T-cell (primary cell): Measurements from ENCODE around the gene PDZRN3. TPM values are rescaled to one million over a fixed set of nuclear protein-coding genes. Genes with fewer than 3 reads are reported as not detected.

ENCODE experiments used
- ATAC-seq, 4 experiments: fragments of 200-7000 bp in 3 of 4; fragments of 150-1000 bp in 1 of 4; cut with Tn5 transposase; replicated peaks in 1 of 4; 1 replicate in 3 of 4; 2 replicates in 1 of 4; pipeline ENCODE4 v1.10.0; 2021; ENCODE audit warnings: moderate library complexity in 3 of 4, mild to moderate bottlenecking in 2 of 4, moderate number of reproducible peaks in 1 of 4
- CTCF ChIA-PET, 2 donors: fragments of 300-600 bp; sonication (Branson Sonifier 250); formaldehyde crosslinking; loops; one replicate each; lab custom pipeline; 2022; ENCODE audit warnings: antibody characterized with exemption in 2 of 2; lab: Charles Lee
- POLR2A ChIA-PET, 2 donors: fragments of 300-600 bp; sonication (Branson Sonifier 250); formaldehyde crosslinking; loops; one replicate each; lab custom pipeline; 2022; ENCODE audit warnings: antibody characterized with exemption in 2 of 2; lab: Charles Lee
- DNase-seq, 35 experiments: peaks; one replicate each; pipeline versions ENCODE4 v3.0.0 to v3.0.0-alpha.2; 2013 to 2023
- H3K27ac ChIP-seq: one replicate; pipeline ENCODE4 v1.5.1; 2013; ENCODE audit warnings: low read length
- H3K27me3 ChIP-seq, 2 experiments: replicated peaks in 1 of 2; 1 replicate in 1 of 2; 2 replicates in 1 of 2; pipeline versions ENCODE4 v1.6.1 to v1.7.0; 2013; ENCODE audit warnings: low read length in 1 of 2, mixed read lengths in 1 of 2; ENCODE audit not compliant: control insufficient read depth in 2 of 2, insufficient read depth in 2 of 2; ENCODE audit errors: extremely low read depth in 1 of 2
- H3K36me3 ChIP-seq, 2 donors: 1 replicate in 1 of 2; 2 replicates in 1 of 2; pipeline versions ENCODE4 v1.6.1 to v1.7.0; 2013; ENCODE audit warnings: low read length in 1 of 2; ENCODE audit not compliant: control insufficient read depth in 2 of 2, insufficient read depth in 1 of 2; ENCODE audit errors: extremely low read depth in 1 of 2
- H3K4me1 ChIP-seq, 2 experiments: 1 replicate in 1 of 2; 2 replicates in 1 of 2; pipeline versions ENCODE4 v1.6.1 to v1.7.0; 2013; ENCODE audit warnings: low read length in 2 of 2, mixed read lengths in 1 of 2; ENCODE audit not compliant: insufficient read depth in 2 of 2, control insufficient read depth in 1 of 2; ENCODE audit errors: extremely low read depth in 1 of 2
- H3K4me3 ChIP-seq, 2 donors: 1 replicate in 1 of 2; 2 replicates in 1 of 2; pipeline versions ENCODE4 v1.5.1 to v1.7.0; 2013; ENCODE audit warnings: mild to moderate bottlenecking in 2 of 2, low read length in 1 of 2, moderate library complexity in 1 of 2; ENCODE audit not compliant: control insufficient read depth in 1 of 2; ENCODE audit errors: extremely low read depth in 1 of 2
- H3K9me3 ChIP-seq: 2 replicates; pipeline ENCODE4 v1.7.0; 2013
- H3K27ac Mint-ChIP-seq, 2 donors: one replicate each; pipeline ENCODE4 v1.8.0; 2020 to 2021; ENCODE audit warnings: mild to moderate bottlenecking in 2 of 2, mixed read lengths in 2 of 2
- H3K27me3 Mint-ChIP-seq, 2 donors: one replicate each; pipeline ENCODE4 v1.8.0; 2021 to 2022; ENCODE audit warnings: mixed read lengths in 2 of 2
- H3K36me3 Mint-ChIP-seq: one replicate; pipeline ENCODE4 v1.8.0; 2021; ENCODE audit warnings: mixed read lengths
- H3K4me1 Mint-ChIP-seq, 3 donors: one replicate each; pipeline ENCODE4 v1.8.0; 2020 to 2022; ENCODE audit warnings: mixed read lengths in 3 of 3, mild to moderate bottlenecking in 1 of 3
- H3K4me3 Mint-ChIP-seq, 3 donors: one replicate each; pipeline ENCODE4 v1.8.0; 2020 to 2022; ENCODE audit warnings: mild to moderate bottlenecking in 3 of 3, mixed read lengths in 3 of 3, moderate library complexity in 3 of 3
- H3K9me3 Mint-ChIP-seq, 3 donors: one replicate each; pipeline ENCODE4 v1.8.0; 2020 to 2022; ENCODE audit warnings: mixed read lengths in 3 of 3
- WGBS: methylation state at CpG from one replicate; pipeline ENCODE4 v1.1.5; 2013; ENCODE audit warnings: missing lambda C conversion rate; ENCODE audit not compliant: insufficient coverage; 5-methylcytosine and 5-hydroxymethylcytosine counted together
- total RNA-seq, 35 experiments: library from RNA in 6 of 35; stranded (reverse) in 6 of 35; fragments of 120-200 nt in 1 of 35; gene quantifications; one replicate each; pipeline versions ENCODE4 v1.2.1 to v1.2.4 and lab custom pipeline; 2013 to 2026

The PDZRN3 gene
- total RNA-seq, 5 donors from 2014 or later (not counting 1 experiment from before 2014, with no cell fraction given), result 0.16 to 0.73 (median 0.18) TPM; not detected in 2

DNA sequence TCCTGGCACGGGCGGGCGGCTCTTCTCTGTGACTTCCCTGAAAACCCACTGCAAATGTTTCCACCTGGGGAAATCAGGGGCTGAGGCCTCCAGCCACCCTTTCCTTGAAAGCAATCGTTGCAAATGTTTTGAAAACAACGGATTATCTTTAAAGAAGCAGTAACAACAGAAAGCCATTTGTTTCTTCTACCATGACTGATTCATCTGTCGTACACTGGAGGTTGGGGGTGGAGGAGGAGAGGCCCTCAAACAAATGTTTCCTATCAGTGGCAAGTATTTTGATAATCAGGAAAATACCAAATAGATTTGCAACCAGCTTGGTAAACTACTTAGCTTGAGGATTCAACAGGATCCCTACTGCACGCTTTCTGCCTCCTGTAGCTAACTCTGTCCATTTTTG is 114.9 kb downstream of the PDZRN3 start:
- H3K9me3 Mint-ChIP-seq, result no peaks in the 10 kb centered on the region
- Histone ChIP-seq H3K27ac (no peak overlapping the region), H3K4me1 (no peaks in the 10 kb centered on the region), H3K36me3 (no peaks in the 10 kb centered on the region), H3K27me3 (no peaks in the 10 kb centered on the region), H3K4me3 (no peak overlapping the region), H3K9me3 (no peaks in the 10 kb centered on the region)
- H3K27me3 Mint-ChIP-seq, result peaks cover 6 to 8% of the 10 kb centered on the region in 2 donors
- no peaks in the 10 kb centered on the region for H3K4me1 Mint-ChIP-seq
- H3K27ac Mint-ChIP-seq, result no peak overlapping the region
- ATAC-seq (no peak), DNase-seq (no peak)
- ChIA-PET POLR2A (interaction anchor here in 1 of 2 donors (0.6 kb wide), 1 partner anchor 47 kb away, joined by 3 read pairs; no protein-coding TSS in a partner anchor), CTCF (no interaction called here)
- H3K36me3 Mint-ChIP-seq, result no peaks in the 10 kb centered on the region
- H3K4me3 Mint-ChIP-seq, result no peak overlapping the region
- 66% methylated on average over 4 of the region's 7 CpGs for WGBS

- H3K36me3 Mint-ChIP-seq, result no peaks in the 10 kb centered on the region
- no peak overlapping the region for H3K4me3 ChIP-seq
- 91% methylated on average over 5 of the region's 5 CpGs for WGBS
- no peaks in the 10 kb centered on the region for H3K27me3 ChIP-seq
- CTCF ChIA-PET, result interaction anchor here in 1 of 2 donors (1.7 kb wide), 1 partner anchor 8 kb away, joined by 5 read pairs; no protein-coding TSS in a partner anchor
- H3K36me3 ChIP-seq, result no peaks in the 10 kb centered on the region
- no peaks in the 10 kb centered on the region for H3K9me3 ChIP-seq
- peaks cover 6 to 8% of the 10 kb centered on the region in 2 donors for H3K27me3 Mint-ChIP-seq
- no peak for ATAC-seq
- POLR2A ChIA-PET, result no interaction called here
- no peaks in the 10 kb centered on the region for H3K4me1 ChIP-seq
- no peak overlapping the region for H3K4me3 Mint-ChIP-seq
- no peak overlapping the region for H3K27ac ChIP-seq
- no peaks in the 10 kb centered on the region for H3K4me1 Mint-ChIP-seq
- no peak overlapping the region for H3K27ac Mint-ChIP-seq
- no peaks in the 10 kb centered on the region for H3K9me3 Mint-ChIP-seq
- DNase-seq, result no peak
Observed at GRCh38 chr3:73509066-73509465, 115.7 kb downstream of the PDZRN3 start.

GRCh38 chr3:73508330-73508954 is 116.3 kb downstream of the PDZRN3 start:
- Histone ChIP-seq H3K4me1 (no peaks in the 10 kb centered on the region), H3K9me3 (no peaks in the 10 kb centered on the region), H3K27ac (no peak overlapping the region), H3K27me3 (no peaks in the 10 kb centered on the region), H3K4me3 (no peak overlapping the region), H3K36me3 (no peaks in the 10 kb centered on the region)
- H3K27ac Mint-ChIP-seq, result no peak overlapping the region
- no peaks in the 10 kb centered on the region for H3K36me3 Mint-ChIP-seq
- DNase-seq (peak in 5 of 35 experiments; percentile 3 to 45 (median 4)), ATAC-seq (peak in 1 of 4 experiments; percentile 41)
- WGBS, result 29% methylated on average over 1 of the region's 6 CpGs
- no peaks in the 10 kb centered on the region for H3K9me3 Mint-ChIP-seq
- ChIA-PET POLR2A (no interaction called here), CTCF (interaction anchor here in 1 of 2 donors (1.3 to 1.7 kb wide), 2 partner anchors 9 to 407 kb away, joined by 3 to 5 read pairs; no protein-coding TSS in a partner anchor)
- no peak overlapping the region for H3K4me3 Mint-ChIP-seq
- no peaks in the 10 kb centered on the region for H3K4me1 Mint-ChIP-seq
- H3K27me3 Mint-ChIP-seq, result peaks cover 9 to 11% of the 10 kb centered on the region in 2 donors

DNA sequence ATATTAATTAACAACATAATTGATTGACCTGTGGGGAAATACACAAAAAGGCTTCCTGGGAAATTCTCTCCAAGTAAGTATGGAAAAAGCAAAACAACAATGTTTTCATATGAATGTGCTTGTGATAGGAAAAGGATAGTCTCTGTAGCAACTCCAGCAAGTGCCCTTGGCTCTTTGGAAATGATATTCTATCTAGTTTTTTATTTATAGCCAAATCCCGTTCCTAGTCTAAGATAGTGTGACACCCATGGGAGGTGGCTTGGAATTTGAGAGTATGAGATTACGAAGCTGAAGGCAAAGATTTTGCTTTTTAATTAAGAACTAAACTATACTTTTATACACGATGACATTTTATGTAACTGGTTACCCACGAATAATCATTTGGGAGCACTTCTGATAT is 119.9 kb downstream of the PDZRN3 start:
- DNase-seq (no peak), ATAC-seq (no peak)
- ChIA-PET POLR2A (interaction anchor here in 1 of 2 donors (0.5 kb wide), 1 partner anchor 21 kb away, joined by 3 read pairs; no protein-coding TSS in a partner anchor), CTCF (no interaction called here)
- H3K4me3 Mint-ChIP-seq, result no peak overlapping the region
- Histone ChIP-seq H3K27me3 (peaks cover 0 to 2% of the 10 kb centered on the region in 2 experiments), H3K9me3 (no peaks in the 10 kb centered on the region), H3K36me3 (no peaks in the 10 kb centered on the region), H3K4me1 (no peaks in the 10 kb centered on the region), H3K4me3 (no peak overlapping the region), H3K27ac (no peak overlapping the region)
- no peaks in the 10 kb centered on the region for H3K4me1 Mint-ChIP-seq
- no peak overlapping the region for H3K27ac Mint-ChIP-seq
- H3K27me3 Mint-ChIP-seq, result peaks cover 21% of the 10 kb centered on the region in 2 donors
- no peaks in the 10 kb centered on the region for H3K9me3 Mint-ChIP-seq
- no peaks in the 10 kb centered on the region for H3K36me3 Mint-ChIP-seq
- 50% methylated on average over 1 of the region's 4 CpGs for WGBS

DNA sequence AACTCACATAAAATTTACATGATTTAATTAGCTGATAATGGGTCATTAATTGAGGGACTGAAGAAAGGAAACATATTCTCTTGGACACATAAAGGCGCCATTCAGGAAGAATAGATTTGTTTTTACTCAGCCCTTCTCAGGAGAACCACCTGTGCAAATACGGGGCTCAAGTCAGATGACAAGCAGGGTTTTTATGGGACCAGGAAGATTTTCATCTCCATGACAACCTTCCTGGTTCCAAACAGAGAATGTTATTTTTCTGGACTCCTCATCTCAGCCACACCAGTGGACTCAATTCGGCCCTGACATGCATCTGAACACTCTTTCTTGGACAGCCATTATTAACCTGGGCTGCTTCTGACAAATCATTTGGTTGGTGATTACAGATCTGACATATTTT is 120.5 kb downstream of the PDZRN3 start:
- ChIA-PET POLR2A (no interaction called here), CTCF (no interaction called here)
- H3K27ac ChIP-seq, result no peak overlapping the region
- Mint-ChIP-seq H3K4me3 (no peak overlapping the region), H3K36me3 (no peaks in the 10 kb centered on the region), H3K27me3 (peaks cover 21% of the 10 kb centered on the region in 2 donors), H3K4me1 (no peaks in the 10 kb centered on the region), H3K27ac (no peak overlapping the region), H3K9me3 (no peaks in the 10 kb centered on the region)
- DNase-seq (no peak), ATAC-seq (no peak)
- no peaks in the 10 kb centered on the region for H3K9me3 ChIP-seq
- 92% methylated on average over 2 of the region's 3 CpGs for WGBS
- H3K4me1 ChIP-seq, result no peaks in the 10 kb centered on the region
- no peaks in the 10 kb centered on the region for H3K36me3 ChIP-seq
- peaks cover 0 to 3% of the 10 kb centered on the region in 2 experiments for H3K27me3 ChIP-seq
- no peak overlapping the region for H3K4me3 ChIP-seq

DNA sequence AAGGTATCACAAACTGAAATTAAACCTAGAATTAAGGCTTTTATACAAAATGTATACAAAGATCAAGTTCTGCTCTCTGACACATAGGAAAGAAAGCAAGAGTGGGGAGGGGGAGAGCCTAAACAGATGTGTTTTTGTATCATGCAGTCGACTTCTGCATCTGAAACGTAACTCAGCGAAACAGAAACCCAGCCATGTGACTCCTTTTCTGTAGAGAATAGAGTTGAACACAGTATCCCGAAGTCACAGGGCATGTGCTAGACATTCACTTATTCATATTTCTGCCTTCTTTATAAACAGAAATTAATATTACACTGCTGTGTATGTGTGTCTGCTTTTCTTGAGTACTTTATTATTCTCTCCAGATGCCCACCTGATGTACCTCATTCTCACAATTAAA is 121.0 kb downstream of the PDZRN3 start:
- Histone ChIP-seq H3K4me3 (no peak overlapping the region), H3K36me3 (no peaks in the 10 kb centered on the region), H3K27ac (no peak overlapping the region), H3K4me1 (no peaks in the 10 kb centered on the region), H3K9me3 (no peaks in the 10 kb centered on the region), H3K27me3 (peaks cover 0 to 8% of the 10 kb centered on the region in 2 experiments)
- WGBS, result 43% methylated on average over 2 of the region's 4 CpGs
- no peak overlapping the region for H3K4me3 Mint-ChIP-seq
- no peaks in the 10 kb centered on the region for H3K9me3 Mint-ChIP-seq
- H3K4me1 Mint-ChIP-seq, result no peaks in the 10 kb centered on the region
- ChIA-PET CTCF (interaction anchor here in 1 of 2 donors (1.9 kb wide), 1 partner anchor 403 kb away, joined by 6 read pairs; no protein-coding TSS in a partner anchor), POLR2A (no interaction called here)
- DNase-seq, result no peak
- ATAC-seq, result no peak
- peaks cover 21% of the 10 kb centered on the region in 2 donors for H3K27me3 Mint-ChIP-seq
- no peak overlapping the region for H3K27ac Mint-ChIP-seq
- no peaks in the 10 kb centered on the region for H3K36me3 Mint-ChIP-seq
